ENCODE results near the gene MUC22.

- TF ChIP-seq CTCF (IDR thresholded peaks at IDR 0.05) (no peak), POLR2A (IDR thresholded peaks at IDR 0.05) (no peak)
Measured at GRCh38 chr6:31009731-31010130, 543 bp upstream of the MUC22 start.
